ENCODE measurements around the gene PDE11A.

The PDE11A gene

GRCh38 chr2:177887722-177888121 is 184.9 kb downstream of the PDE11A start:
- TF ChIP-seq TAF1 (IDR thresholded peaks at IDR 0.05; ENCODE audit: borderline replicate concordance, low read depth, low read length) (no peak), POLR2AphosphoS5 (IDR thresholded peaks at IDR 0.05; ENCODE audit: low read depth, low read length) (no peak), POLR2A (IDR thresholded peaks at IDR 0.05; ENCODE audit: low read depth, low read length) (no peak)
- DNase-seq (ENCODE audit: insufficient read length): no peak
- FAIRE-seq: no peak

GRCh38 chr2:177886824-177887223 is 185.8 kb downstream of the PDE11A start:
- FAIRE-seq (no peak), DNase-seq (ENCODE audit: insufficient read length) (no peak)
- TF ChIP-seq POLR2AphosphoS5 (IDR thresholded peaks at IDR 0.05; ENCODE audit: low read depth, low read length) (no peak), POLR2A (IDR thresholded peaks at IDR 0.05; ENCODE audit: low read depth, low read length) (no peak), TAF1 (IDR thresholded peaks at IDR 0.05; ENCODE audit: borderline replicate concordance, low read depth, low read length) (no peak)

GRCh38 chr2:177885828-177886466 is 186.6 kb downstream of the PDE11A start:
- no peak for FAIRE-seq
- no peak for TF ChIP-seq POLR2A (IDR thresholded peaks at IDR 0.05; ENCODE audit: low read depth, low read length)
- no peak for TF ChIP-seq POLR2AphosphoS5 (IDR thresholded peaks at IDR 0.05; ENCODE audit: low read depth, low read length)
- no peak for TF ChIP-seq TAF1 (IDR thresholded peaks at IDR 0.05; ENCODE audit: borderline replicate concordance, low read depth, low read length)

GRCh38 chr2:177883177-177883576 is 189.4 kb downstream of the PDE11A start:
- DNase-seq (ENCODE audit: insufficient read length) (no peak), FAIRE-seq (no peak)
- TF ChIP-seq POLR2AphosphoS5 (IDR thresholded peaks at IDR 0.05; ENCODE audit: low read depth, low read length) (no peak), TAF1 (IDR thresholded peaks at IDR 0.05; ENCODE audit: borderline replicate concordance, low read depth, low read length) (no peak), POLR2A (IDR thresholded peaks at IDR 0.05; ENCODE audit: low read depth, low read length) (no peak)

More at GRCh38 chr2:177885828-177886466, 186.6 kb downstream of the PDE11A start:
- no peak for DNase-seq (ENCODE audit: insufficient read length)

- TF ChIP-seq TAF1 (IDR thresholded peaks at IDR 0.05; ENCODE audit: borderline replicate concordance, low read depth, low read length) (no peak), POLR2AphosphoS5 (IDR thresholded peaks at IDR 0.05; ENCODE audit: low read depth, low read length) (no peak), POLR2A (IDR thresholded peaks at IDR 0.05; ENCODE audit: low read depth, low read length) (no peak)
- no peak for FAIRE-seq
- DNase-seq (ENCODE audit: insufficient read length): no peak
These were observed 190.1 kb downstream of the PDE11A start for GRCh38 chr2:177882501-177882900.

GRCh38 chr2:177881921-177882320 is 190.7 kb downstream of the PDE11A start:
- FAIRE-seq: no peak
- TF ChIP-seq POLR2A (IDR thresholded peaks at IDR 0.05; ENCODE audit: low read depth, low read length): no peak
- TF ChIP-seq POLR2AphosphoS5 (IDR thresholded peaks at IDR 0.05; ENCODE audit: low read depth, low read length): no peak
- TF ChIP-seq TAF1 (IDR thresholded peaks at IDR 0.05; ENCODE audit: borderline replicate concordance, low read depth, low read length): no peak
- DNase-seq (ENCODE audit: insufficient read length): no peak

GRCh38 chr2:177881008-177881747 is 191.4 kb downstream of the PDE11A start:
- TF ChIP-seq POLR2A (IDR thresholded peaks at IDR 0.05; ENCODE audit: low read depth, low read length): no peak
- FAIRE-seq (no peak), DNase-seq (ENCODE audit: insufficient read length) (no peak)

GRCh38 chr2:177880285-177880684 is 192.3 kb downstream of the PDE11A start:
- TF ChIP-seq POLR2AphosphoS5 (IDR thresholded peaks at IDR 0.05; ENCODE audit: low read depth, low read length) (no peak), POLR2A (IDR thresholded peaks at IDR 0.05; ENCODE audit: low read depth, low read length) (no peak), TAF1 (IDR thresholded peaks at IDR 0.05; ENCODE audit: borderline replicate concordance, low read depth, low read length) (no peak)
- DNase-seq (ENCODE audit: insufficient read length) (no peak), FAIRE-seq (no peak)

- no peak for FAIRE-seq
- TF ChIP-seq POLR2AphosphoS5 (IDR thresholded peaks at IDR 0.05; ENCODE audit: low read depth, low read length) (no peak), POLR2A (IDR thresholded peaks at IDR 0.05; ENCODE audit: low read depth, low read length) (no peak), TAF1 (IDR thresholded peaks at IDR 0.05; ENCODE audit: borderline replicate concordance, low read depth, low read length) (no peak)
- no peak for DNase-seq (ENCODE audit: insufficient read length)
These were observed 195.6 kb downstream of the PDE11A start for GRCh38 chr2:177876950-177877349.

GRCh38 chr2:177874686-177875085 is 197.9 kb downstream of the PDE11A start:
- FAIRE-seq (no peak), DNase-seq (ENCODE audit: insufficient read length) (no peak)
- no peak for TF ChIP-seq POLR2AphosphoS5 (IDR thresholded peaks at IDR 0.05; ENCODE audit: low read depth, low read length)
- no peak for TF ChIP-seq POLR2A (IDR thresholded peaks at IDR 0.05; ENCODE audit: low read depth, low read length)
- TF ChIP-seq TAF1 (IDR thresholded peaks at IDR 0.05; ENCODE audit: borderline replicate concordance, low read depth, low read length): no peak

GRCh38 chr2:177873915-177874314 is 198.7 kb downstream of the PDE11A start:
- FAIRE-seq (no peak), DNase-seq (ENCODE audit: insufficient read length) (no peak)
- TF ChIP-seq POLR2AphosphoS5 (IDR thresholded peaks at IDR 0.05; ENCODE audit: low read depth, low read length): no peak
- TF ChIP-seq POLR2A (IDR thresholded peaks at IDR 0.05; ENCODE audit: low read depth, low read length): no peak
- no peak for TF ChIP-seq TAF1 (IDR thresholded peaks at IDR 0.05; ENCODE audit: borderline replicate concordance, low read depth, low read length)

GRCh38 chr2:177872286-177872685 is 200.3 kb downstream of the PDE11A start:
- TF ChIP-seq POLR2A (IDR thresholded peaks at IDR 0.05; ENCODE audit: low read depth, low read length): no peak
- no peak for TF ChIP-seq TAF1 (IDR thresholded peaks at IDR 0.05; ENCODE audit: borderline replicate concordance, low read depth, low read length)
- TF ChIP-seq POLR2AphosphoS5 (IDR thresholded peaks at IDR 0.05; ENCODE audit: low read depth, low read length): no peak
- no peak for FAIRE-seq
- no peak for DNase-seq (ENCODE audit: insufficient read length)

Data from GM12892 (cell line).